ENCODE results near the gene DNAJB11.

DNA sequence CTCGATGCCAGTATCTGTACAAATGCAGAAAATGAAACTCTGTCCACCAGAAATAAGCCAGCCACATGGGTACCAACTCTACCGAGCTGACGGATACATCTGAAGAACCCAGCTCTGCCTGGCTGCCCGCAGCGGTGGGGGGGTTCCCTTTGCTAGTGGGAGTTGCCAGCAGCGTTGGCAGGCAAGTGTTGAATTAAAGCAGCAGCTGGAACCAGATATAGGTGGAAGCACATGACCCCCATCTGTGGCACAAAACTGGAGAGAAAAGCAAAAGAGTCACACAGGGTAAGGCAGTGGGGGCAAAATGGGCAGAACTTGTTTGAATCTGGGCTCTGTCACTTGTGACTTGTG lies 44.3 kb upstream of the DNAJB11 start:
- no peak for TF ChIP-seq POLR2A (IDR thresholded peaks at IDR 0.05)
- TF ChIP-seq, protein P1, sequence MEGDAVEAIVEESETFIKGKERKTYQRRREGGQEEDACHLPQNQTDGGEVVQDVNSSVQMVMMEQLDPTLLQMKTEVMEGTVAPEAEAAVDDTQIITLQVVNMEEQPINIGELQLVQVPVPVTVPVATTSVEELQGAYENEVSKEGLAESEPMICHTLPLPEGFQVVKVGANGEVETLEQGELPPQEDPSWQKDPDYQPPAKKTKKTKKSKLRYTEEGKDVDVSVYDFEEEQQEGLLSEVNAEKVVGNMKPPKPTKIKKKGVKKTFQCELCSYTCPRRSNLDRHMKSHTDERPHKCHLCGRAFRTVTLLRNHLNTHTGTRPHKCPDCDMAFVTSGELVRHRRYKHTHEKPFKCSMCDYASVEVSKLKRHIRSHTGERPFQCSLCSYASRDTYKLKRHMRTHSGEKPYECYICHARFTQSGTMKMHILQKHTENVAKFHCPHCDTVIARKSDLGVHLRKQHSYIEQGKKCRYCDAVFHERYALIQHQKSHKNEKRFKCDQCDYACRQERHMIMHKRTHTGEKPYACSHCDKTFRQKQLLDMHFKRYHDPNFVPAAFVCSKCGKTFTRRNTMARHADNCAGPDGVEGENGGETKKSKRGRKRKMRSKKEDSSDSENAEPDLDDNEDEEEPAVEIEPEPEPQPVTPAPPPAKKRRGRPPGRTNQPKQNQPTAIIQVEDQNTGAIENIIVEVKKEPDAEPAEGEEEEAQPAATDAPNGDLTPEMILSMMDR (IDR thresholded peaks at IDR 0.05), result no peak
